ENCODE measurements around the gene BMERB1. TPM values are rescaled to one million over a fixed set of nuclear protein-coding genes. Genes with fewer than 3 reads are reported as not detected.

The BMERB1 gene
- total RNA-seq, 2 experiments from 2014 or later, result 21.6 to 23.2 TPM

DNA sequence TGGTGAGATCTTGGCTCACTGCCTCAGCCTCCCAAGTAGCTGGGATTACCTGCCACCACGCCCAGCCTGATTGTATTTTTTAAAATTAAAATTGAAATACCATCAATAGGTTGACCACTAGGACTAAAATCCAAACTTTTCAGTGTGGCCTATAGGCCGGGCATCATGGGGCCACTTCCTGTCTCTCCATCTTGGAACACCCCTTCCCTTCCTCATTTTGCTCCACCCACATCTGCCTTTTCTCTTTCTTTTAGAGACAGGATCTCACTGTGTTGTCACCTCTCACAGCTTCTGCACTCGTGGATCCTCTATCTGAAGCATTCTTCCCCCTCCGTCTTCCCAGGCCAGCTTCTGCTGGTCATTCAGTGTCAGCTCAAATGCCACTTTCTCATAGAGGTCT is 57.0 kb downstream of the BMERB1 start:
- CTCF ChIA-PET, result no interaction called here

DNA sequence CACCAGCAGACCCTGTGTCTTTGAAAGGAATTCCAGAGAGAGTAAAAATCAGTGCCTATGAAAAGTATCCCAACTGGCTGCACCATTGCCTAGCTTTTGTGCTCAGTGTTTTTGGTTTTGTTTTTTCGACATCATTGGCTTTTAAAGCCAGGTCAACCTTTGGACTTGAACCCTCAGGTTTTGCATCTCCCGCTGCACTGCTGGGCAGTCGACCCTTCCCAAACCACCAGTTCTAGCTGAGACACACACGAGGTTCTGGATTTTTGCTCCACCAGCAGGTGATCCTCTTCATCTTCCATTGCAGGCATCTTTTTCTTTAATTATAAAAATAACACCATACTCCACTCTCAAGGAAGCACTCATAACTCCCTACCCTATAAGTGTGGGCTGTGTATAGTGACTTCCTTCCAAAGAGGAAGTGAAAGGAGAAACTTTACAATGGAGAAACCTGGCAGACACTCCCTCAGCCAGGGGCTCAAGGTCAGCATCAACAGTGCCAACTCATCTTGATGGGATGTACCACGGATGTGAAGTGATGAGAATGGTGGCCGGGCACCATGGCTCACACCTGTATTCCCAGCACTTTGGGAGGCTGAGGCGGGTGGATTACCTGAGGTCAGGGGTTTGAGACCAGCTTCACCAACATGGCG is 57.8 kb downstream of the BMERB1 start:
- CTCF ChIA-PET, result no interaction called here

More for the DNA sequence above, 57.0 kb downstream of the BMERB1 start:
- POLR2A ChIA-PET, result no interaction called here

DNA sequence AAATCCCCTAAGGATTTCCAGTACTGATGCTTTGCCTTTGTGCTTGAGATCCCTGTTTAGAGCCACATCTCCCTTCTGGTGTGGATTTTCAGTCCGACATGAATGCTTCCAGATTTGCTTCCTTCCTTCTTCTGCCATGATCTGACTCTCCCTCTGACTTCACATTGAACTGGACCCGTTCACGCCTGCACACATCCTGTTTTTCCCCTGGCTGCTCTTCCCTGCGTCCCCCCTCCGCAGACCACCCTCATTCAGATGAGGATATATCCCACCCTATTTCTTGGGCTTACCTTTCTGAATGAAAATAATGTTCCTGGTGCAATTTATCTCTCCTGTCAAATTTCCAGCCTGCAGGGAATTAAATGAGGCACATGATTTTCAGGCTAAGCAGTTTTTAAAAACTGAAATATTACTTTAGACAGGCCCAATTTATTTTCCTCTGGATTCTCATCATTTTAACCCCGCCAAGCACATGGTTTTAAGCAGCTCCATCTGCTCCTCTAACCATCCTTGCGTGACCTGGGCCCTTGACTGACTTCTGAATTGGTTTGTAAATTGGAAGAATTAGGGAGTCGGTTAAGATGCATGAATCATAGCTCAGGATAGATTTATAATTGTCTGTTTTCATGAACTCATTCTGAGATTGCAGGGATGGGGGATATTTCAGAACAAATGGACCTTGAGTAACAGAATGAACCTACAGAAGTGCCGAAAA is 59.2 kb downstream of the BMERB1 start:
- CTCF ChIA-PET, result no interaction called here
- POLR2A ChIA-PET, result no interaction called here

More for the DNA sequence above, 57.8 kb downstream of the BMERB1 start:
- POLR2A ChIA-PET, result no interaction called here

DNA sequence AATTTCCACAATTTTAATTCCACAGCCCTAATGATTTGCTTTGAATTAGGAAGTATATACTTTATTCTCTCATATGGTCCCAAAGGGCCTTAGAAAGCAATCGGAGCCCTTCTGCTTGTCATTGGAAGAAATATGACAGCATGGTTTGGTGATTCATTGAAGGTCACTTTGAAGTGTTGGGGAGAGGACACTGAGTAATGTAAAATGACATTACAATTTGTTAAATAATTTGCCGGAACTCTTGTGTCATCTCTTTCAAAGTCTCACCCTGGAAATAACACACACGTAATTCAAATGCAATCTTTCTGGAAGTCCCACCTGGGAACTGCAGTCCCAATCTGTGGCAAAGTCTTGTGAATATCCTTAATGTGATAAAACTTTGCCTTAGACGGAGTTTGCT is 59.8 kb downstream of the BMERB1 start:
- POLR2A ChIA-PET, result no interaction called here
- CTCF ChIA-PET, result no interaction called here

DNA sequence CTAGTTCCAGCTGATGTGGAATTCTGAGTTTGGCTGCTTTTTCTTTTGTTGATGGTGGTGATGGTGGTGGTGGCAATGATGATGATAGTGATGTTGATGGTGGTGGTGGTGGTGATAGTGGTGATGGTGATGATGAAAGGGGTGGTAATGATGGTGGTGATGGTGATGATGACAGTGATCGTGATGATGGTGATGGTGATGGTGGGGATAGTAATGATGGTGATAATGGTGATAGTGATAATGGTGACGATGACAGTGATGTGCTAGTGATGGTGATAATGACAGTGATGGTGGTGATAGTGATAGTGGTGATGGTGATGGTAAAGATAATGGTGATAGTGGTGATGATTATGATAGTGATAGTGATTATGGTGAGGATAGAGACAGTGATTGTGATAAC is 61.5 kb downstream of the BMERB1 start:
- POLR2A ChIA-PET, result no interaction called here
- CTCF ChIA-PET, result no interaction called here

DNA sequence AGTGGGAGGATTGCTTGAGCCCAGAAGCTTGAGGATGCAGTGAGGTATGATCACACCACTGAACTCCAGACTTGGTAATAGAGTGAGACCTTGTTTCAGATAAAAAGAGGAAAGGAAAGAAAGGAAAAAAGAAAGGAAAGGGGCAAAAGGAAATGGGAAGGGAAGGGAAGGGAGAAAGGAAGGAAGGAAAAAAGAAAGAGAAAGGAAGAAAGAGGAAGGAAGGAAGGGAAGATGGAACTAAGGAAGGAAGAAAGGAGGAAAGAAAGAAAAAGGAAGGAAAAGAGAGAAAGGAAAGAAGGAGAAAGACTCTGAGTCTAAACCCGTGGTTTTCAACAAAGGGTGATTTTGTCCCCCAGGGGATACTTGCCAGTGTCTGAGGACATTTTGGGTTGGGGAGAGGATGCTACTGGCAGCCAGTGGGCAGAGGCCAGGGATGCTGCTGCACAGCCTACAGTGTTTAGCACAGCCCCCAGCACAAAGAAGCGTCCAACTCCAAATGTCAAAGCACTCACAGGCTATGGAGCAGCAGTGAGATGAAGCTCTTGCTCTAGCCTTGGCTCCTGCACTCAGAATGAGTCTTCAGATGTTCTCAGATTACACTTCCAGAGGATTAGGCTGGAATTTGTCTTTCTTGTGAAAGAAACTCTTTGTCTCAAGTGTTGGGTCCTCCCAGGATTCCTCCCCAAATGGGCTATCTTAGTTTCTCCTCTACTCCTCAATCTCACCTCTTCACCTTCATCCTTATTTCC is 64.2 kb downstream of the BMERB1 start:
- POLR2A ChIA-PET, result no interaction called here
- CTCF ChIA-PET, result no interaction called here

DNA sequence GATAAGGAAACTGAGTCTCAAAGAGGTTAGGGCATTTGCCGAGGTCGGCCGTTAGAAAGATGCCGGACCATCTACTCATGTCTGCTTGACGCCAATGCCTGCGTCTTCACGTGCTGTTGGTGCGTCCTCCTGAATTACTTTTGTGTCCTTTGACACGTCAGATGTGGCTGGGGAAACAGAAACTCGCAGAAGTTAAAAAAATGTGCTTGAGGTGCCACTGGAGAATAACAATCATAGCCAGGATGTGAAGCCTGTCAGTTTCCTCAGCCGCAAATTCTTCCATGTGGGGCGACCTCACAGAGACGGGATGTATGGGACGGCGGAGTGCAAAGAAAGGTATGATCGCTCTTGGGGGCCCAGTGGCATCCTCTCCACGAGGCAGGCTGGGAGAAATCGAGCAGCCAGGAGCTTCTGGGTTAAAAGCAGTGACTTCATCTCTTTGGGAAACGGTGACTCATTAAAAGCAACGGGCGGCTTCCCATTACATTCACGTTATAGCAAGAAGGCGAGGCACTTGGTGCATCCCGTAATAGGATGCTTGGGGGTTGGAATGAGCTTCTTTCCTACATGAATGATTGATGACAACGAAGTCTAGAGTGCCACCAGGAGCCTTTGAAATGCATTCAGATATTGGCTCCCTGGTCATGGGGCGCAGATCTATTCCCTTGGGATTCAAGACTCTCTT is 67.8 kb downstream of the BMERB1 start:
- ChIA-PET POLR2A (no interaction called here), CTCF (no interaction called here)

DNA sequence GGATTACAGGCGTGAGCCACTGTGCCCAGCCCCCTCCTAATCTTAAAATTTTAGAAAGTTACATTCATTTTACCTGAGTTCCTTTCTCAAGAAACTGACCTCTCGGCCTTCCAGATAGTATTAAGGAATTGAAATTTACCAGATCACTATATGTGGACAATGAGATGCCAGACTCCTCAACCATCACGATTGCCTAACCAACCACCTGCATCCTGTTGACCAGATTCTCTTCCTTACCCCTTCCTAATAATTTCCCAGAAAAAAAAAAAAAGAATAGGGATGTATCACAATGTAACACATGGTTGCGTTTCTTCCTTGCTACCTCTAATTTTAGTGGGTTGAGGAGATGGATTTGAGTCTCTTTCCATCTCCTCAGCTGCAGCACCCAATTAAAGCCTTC is 72.1 kb downstream of the BMERB1 start:
- ChIA-PET POLR2A (no interaction called here), CTCF (no interaction called here)

DNA sequence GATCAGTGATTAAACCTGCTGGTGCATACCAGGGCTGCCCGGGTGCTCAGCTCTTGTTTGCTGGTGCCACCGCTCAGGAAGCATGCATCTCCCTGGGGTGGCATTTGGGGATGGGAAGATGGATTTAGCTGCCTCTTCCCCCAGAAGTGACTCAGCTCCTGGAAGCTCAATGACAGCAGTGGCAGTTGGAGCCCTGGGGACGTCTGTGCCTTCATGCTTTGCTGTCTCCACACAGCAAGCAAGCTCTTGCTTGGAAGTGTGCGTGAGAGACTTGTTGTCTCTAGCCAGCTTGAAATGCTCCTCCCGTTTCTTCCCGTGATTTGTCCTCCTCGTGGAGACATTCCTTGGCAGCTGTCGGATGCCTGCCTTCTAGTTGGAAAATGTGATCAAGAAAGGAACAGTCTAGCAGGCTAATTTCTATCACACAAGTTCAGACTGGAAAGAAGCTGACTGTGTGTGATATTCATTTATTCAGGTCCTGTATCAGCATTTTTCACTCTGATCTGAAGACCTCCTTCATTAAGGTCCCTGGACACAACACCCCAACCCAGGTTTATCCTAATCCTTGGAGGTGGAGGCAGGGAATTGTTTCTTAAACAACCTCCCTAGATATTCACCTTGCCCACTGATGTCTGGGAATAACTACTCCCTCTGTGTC is 73.0 kb downstream of the BMERB1 start:
- ChIA-PET CTCF (no interaction called here), POLR2A (no interaction called here)

DNA sequence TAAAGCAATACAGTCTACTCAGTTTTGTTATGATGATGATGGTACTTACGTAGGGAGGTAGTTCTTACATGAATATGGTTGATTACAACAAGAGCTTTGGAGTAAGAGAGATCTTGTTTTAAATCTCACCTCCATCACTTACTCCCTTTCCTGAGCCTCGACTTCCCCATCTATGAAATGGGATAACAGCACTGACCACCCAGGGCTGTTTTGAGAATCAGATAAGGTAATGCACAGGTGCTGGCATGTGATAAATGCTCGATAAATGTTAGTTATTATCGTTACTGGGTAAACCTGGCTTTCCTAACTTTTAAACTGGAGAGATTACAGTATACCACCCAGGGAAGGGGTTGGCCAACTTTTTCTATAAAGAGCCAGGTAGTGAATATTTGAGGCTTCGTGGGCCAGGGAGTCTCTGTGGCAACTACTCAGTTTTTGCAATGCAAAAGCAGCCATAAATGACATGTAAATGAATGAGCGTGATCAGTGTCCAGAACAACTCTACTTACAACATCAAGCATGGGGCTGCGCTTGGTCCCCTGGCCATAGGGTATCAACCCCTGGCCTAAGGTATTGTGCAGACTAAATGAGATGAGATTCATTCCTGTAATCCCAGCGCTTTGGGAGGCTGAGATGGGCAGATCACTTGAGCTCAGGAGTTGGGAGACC is 73.7 kb downstream of the BMERB1 start:
- POLR2A ChIA-PET, result no interaction called here
- CTCF ChIA-PET, result interaction anchor here (0.7 kb wide), 1 partner anchor 84 kb away, joined by 3 read pairs; no protein-coding TSS in a partner anchor

DNA sequence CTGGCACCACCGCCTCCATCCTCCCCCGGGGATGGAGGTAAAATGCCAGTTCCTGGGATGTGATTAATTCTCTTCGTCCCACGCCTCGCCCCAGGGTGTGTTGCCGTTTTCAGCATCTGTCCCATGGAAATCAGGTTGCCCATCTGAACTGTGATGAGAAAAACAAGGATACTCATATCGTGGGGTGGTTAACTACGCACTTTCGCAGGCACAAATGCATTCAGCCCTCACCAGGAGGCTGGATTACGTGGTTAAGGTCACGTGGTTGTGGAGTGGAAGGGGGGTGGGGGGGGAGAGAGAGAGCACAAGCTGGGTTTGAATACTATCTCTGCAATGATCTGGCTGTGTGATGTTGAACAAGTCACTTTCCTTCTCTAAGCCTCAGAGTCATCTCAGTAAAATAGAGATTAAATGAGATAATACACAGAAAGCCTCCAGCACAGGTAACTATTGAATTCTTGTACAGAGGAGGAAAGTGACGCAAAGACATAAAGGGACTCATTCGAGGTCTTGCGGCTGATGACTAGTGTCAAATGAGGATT is 74.7 kb downstream of the BMERB1 start:
- ChIA-PET POLR2A (no interaction called here), CTCF (no interaction called here)

DNA sequence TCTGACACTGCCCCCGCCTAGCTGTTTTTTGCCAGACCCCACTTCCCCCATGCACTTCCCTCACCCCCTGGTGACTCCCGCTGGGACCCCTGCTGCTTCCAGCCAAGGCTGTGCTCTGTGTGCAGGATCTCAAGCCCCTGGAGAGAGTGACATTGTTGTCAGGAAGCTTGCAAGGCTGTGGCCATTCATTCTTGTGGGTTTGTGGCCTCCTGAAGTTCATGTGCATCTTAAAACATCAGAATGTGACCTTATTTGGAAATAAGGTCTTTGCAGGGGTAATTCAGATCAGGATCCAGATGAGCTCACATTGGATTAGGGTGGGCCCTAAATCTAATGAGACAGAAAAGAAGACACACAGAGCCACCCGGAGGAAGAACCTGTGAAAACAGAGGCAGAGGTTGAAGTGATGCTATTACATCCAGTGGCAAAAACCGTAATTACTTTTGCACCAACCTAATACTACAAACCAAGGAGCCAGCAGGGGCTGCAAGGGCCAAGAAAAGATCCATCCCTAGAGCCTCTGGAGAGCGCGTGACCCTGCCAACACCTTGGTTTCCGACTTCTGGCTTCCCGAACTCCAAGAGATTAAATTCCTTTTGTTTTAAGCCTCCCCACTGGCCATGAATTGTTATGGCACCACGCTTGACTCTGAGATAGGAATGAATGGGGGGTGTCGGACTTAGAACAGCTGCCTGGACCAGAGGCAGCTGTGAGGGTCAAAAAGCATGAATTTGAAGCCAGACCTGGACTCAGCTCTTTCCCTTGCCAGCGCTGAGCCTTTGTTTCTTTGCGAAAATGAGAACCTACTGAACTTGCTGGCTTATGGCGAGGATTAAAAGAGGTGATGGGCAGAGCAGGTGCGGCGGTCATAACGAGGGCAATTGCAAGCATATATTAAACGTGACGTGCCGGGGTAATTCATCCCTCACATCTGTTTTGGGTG is 75.5 kb downstream of the BMERB1 start:
- ChIA-PET POLR2A (no interaction called here), CTCF (no interaction called here)

DNA sequence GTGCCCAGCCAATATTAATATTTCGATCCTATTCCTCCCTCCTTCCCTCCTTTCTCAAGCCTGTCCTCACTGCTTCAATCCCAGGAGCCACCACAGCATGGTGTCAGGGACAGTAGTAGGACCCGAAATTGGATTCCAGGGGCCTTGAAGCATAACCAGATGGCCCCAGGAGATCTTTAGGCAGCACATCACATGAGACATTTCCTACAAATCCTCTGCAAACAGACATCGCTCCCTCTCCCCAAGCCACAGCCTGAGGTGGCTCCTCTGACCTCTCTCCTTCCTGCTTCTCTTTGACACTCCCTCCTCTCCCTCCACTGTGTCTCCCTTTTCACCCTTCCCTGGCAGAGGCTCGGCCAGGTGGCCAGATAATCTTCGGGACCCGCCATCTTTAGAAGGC is 76.6 kb downstream of the BMERB1 start:
- ChIA-PET POLR2A (no interaction called here), CTCF (no interaction called here)

DNA sequence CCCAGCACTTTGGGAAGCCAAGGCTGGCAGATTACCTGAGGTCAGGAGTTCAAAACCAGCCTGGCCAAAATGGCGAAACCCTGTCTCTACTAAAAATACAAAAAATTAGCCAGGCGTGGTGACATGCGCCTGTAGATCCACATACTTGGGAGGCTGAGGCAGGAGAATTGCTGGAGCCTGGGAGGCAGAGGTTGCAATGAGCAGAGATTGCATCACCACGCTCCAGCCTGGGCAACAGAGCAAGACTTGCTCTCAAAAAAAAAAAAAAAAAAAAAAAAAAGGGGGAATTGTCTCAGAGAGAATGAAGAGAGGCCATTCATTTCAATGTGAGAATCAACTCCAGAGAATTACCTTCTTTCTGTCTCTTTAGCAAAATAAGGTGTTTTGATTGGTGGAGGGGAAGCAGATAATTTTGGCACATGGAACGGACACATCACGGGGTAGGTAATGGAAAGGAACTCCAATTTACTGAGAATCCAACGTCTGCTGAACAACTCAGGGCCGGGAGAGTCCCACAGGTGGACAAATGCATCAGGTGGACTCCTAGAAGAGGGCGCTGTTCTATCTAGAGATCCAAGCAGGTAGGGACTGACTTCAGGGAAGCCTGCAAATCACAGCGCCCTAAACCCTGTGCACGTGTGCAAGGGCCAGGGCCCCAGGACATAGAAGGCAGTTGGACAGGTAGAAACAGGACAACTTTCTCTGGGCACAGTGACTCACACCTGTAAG is 77.5 kb downstream of the BMERB1 start:
- POLR2A ChIA-PET, result no interaction called here
- CTCF ChIA-PET, result no interaction called here

DNA sequence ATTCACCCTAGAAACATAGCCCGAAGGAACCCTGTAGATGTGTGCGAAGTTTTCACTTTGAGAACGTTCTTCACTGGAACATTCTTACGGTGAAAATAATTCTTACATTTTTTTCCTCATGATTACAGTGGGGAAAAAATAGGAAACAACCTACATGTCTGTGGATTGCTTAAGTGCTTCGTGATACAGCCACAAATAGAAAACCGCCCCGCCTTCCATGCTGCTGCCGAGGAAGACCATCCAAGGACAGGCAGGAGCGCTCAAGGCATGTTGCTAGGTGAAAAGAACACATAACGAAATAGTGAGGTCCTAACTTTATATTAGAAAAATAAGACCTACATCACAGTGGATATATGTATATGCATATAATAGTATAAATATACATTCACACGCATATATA is 78.8 kb downstream of the BMERB1 start:
- CTCF ChIA-PET, result no interaction called here
- POLR2A ChIA-PET, result no interaction called here

DNA sequence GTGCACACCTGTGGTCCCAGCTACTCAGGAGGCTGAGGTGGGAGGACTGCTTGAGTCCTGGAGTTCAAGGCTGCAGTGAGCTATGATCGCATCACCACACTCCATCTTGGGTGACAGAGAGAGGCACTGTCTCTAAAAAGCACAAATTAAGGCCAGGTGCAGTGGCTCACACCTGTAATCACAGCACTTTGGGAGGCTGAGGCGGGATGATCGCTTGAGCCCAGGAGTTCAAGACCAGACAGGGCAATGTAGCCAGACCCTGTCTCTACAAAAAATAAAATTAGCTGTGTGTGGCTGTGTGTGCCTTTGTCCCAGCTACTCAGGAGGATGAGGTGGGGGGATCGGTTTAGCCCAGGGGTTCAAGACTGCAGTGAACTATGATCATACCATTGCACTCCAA is 81.6 kb downstream of the BMERB1 start:
- ChIA-PET CTCF (no interaction called here), POLR2A (no interaction called here)

DNA sequence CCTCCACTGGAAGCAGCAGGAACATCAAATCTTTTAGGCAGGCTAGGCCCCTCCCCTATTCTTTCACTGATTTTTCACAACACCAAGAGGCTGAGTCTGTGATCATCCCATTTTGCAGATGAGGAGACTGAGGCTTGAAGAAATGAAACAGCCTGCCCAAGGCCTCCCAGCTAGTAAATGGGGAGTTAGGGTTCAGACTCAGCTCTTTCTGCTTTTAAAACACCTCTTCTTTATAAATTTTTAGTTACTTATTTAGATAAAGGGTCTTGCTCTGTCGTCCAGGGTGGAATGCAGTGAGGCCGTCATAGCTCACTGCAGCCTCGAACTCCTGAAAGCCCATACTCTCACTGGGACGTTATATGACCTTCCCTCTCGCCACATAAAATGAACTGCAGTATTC is 82.2 kb downstream of the BMERB1 start:
- POLR2A ChIA-PET, result no interaction called here

More for the DNA sequence above, 82.2 kb downstream of the BMERB1 start:
- CTCF ChIA-PET, result interaction anchor here (0.6 kb wide), 1 partner anchor 25 kb away, joined by 3 read pairs; no protein-coding TSS in a partner anchor

All from activated CD8-positive, alpha-beta memory T cell treated with anti-CD3 and anti-CD28 coated beads for 36 hours (primary cell).